Stimulated activated effector memory CD8-positive, alpha-beta T cell treated with anti-CD3 and anti-CD28 coated beads, Interleukin-12 subunit alpha, Interleukin-12 subunit beta, amount 100 ng/mL, for 72 hours (primary cell): Measurements from ENCODE around the gene DMD.

Source experiments
- ATAC-seq: fragments of 150-1000 bp; cut with Tn5 transposase; 2 replicates; pipeline ENCODE4 v1.10.0; 2021
- DNase-seq, 2 donors: peaks; one replicate each; pipeline ENCODE4 v3.0.0; 2021 to 2022; ENCODE audit warnings: low spot score in 2 of 2
- H3K27ac Mint-ChIP-seq: one replicate; pipeline ENCODE4 v1.8.0; 2022; ENCODE audit warnings: mild to moderate bottlenecking, mixed read lengths
- H3K36me3 Mint-ChIP-seq: one replicate; pipeline ENCODE4 v1.8.0; 2022; ENCODE audit warnings: mild to moderate bottlenecking, mixed read lengths
- H3K4me1 Mint-ChIP-seq: one replicate; pipeline ENCODE4 v1.8.0; 2022; ENCODE audit warnings: mixed read lengths
- H3K4me3 Mint-ChIP-seq: one replicate; pipeline ENCODE4 v1.8.0; 2022; ENCODE audit warnings: mild to moderate bottlenecking, mixed read lengths
- H3K9me3 Mint-ChIP-seq: one replicate; pipeline ENCODE4 v1.8.0; 2022; ENCODE audit warnings: mixed read lengths

DMD gene

GRCh38 chrX:33014086-33014485 is 197.3 kb downstream of the DMD start:
- ATAC-seq (no peak), DNase-seq (no peak)
- no peaks in the 10 kb centered on the region for H3K36me3 Mint-ChIP-seq
- peaks cover 6% of the 10 kb centered on the region for H3K9me3 Mint-ChIP-seq
- H3K4me3 Mint-ChIP-seq = no peak overlapping the region
- no peaks in the 10 kb centered on the region for H3K4me1 Mint-ChIP-seq
- H3K27ac Mint-ChIP-seq = no peak overlapping the region

DNA sequence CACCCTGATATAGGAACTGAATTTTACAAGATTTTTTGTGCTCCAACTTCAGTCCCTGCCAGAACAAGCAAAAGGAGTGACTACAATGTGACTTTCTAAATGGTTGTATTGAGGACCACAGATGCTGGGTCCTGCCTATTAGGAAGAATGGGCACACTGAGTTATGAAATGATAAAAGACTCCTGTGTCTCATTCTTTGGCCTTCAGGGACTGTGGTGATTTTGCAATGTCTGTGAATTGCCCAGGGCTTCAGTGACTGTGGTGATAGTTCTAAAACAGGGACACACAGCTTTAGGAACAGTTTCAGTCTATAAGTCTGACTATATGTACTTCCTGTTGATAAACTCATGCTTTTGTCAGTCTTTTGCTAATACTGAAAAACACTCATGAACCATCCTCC is 210.2 kb downstream of the DMD start:
- no peak for DNase-seq
- Mint-ChIP-seq H3K36me3 (no peaks in the 10 kb centered on the region), H3K4me1 (no peaks in the 10 kb centered on the region), H3K4me3 (no peak overlapping the region), H3K27ac (no peak overlapping the region), H3K9me3 (peaks cover 3% of the 10 kb centered on the region)
- no peak for ATAC-seq

GRCh38 chrX:32998776-32999175 is 212.6 kb downstream of the DMD start:
- H3K27ac Mint-ChIP-seq = no peak overlapping the region
- H3K4me1 Mint-ChIP-seq = no peaks in the 10 kb centered on the region
- H3K4me3 Mint-ChIP-seq = no peak overlapping the region
- DNase-seq (no peak), ATAC-seq (no peak)
- H3K9me3 Mint-ChIP-seq = no peaks in the 10 kb centered on the region
- no peaks in the 10 kb centered on the region for H3K36me3 Mint-ChIP-seq

- no peak overlapping the region for H3K4me3 Mint-ChIP-seq
- H3K9me3 Mint-ChIP-seq = no peaks in the 10 kb centered on the region
- H3K4me1 Mint-ChIP-seq = no peaks in the 10 kb centered on the region
- no peak overlapping the region for H3K27ac Mint-ChIP-seq
- ATAC-seq = no peak
- no peaks in the 10 kb centered on the region for H3K36me3 Mint-ChIP-seq
- DNase-seq = no peak
Observed at GRCh38 chrX:32995427-32995826, 215.9 kb downstream of the DMD start.

DNA sequence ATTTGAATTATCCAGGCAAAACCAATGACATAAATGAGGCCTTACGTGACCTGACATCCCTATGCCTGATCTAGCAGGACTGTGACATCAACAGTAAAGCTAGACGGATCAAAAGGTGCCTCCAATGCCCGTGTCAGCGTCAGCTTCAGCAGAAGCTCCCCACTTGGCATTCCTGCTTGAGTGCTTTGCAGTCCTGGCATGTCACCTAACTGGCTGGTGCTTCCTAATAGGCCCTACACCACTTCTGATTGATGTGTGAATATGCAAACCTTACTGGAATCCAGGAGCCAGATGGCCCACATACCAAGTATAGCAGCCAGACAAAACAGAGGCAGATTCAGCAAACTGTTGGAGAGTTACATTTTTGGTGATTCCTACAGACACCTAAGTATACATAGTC is 224.2 kb downstream of the DMD start:
- H3K9me3 Mint-ChIP-seq = no peaks in the 10 kb centered on the region
- H3K36me3 Mint-ChIP-seq = no peaks in the 10 kb centered on the region
- H3K4me3 Mint-ChIP-seq = no peak overlapping the region
- no peaks in the 10 kb centered on the region for H3K4me1 Mint-ChIP-seq
- DNase-seq = no peak
- H3K27ac Mint-ChIP-seq = no peak overlapping the region
- ATAC-seq = no peak

DNA sequence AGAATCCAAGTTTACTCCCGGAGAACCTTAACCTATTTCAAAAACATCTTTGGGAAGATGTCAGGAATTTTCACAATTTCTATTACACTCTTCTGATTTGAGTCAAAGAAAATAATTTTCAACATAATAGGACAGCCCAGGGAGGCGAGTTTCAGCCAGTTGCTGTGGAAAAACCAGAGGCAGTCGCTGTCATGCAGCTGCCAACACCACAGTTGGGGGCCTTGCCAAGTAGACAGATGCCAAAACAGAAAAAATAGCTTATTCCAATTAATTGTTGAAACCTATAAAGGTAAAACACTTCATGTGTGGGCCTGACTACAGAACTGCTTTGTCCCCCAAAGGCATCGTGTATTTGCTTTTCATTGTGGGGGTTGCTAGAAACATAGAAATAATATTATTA is 225.8 kb downstream of the DMD start:
- Mint-ChIP-seq H3K4me1 (no peaks in the 10 kb centered on the region), H3K4me3 (no peak overlapping the region), H3K9me3 (no peaks in the 10 kb centered on the region), H3K27ac (no peak overlapping the region), H3K36me3 (no peaks in the 10 kb centered on the region)
- no peak for ATAC-seq
- DNase-seq = no peak

GRCh38 chrX:32966821-32967355 is 244.5 kb downstream of the DMD start:
- Mint-ChIP-seq H3K36me3 (no peaks in the 10 kb centered on the region), H3K27ac (no peak overlapping the region), H3K9me3 (peaks cover 2% of the 10 kb centered on the region), H3K4me1 (no peaks in the 10 kb centered on the region), H3K4me3 (no peak overlapping the region)
- no peak for DNase-seq
- no peak for ATAC-seq

GRCh38 chrX:32954125-32954524 is 257.2 kb downstream of the DMD start:
- Mint-ChIP-seq H3K27ac (no peak overlapping the region), H3K4me1 (no peaks in the 10 kb centered on the region), H3K36me3 (no peaks in the 10 kb centered on the region), H3K4me3 (no peak overlapping the region), H3K9me3 (no peaks in the 10 kb centered on the region)
- ATAC-seq (no peak), DNase-seq (no peak)

DNA sequence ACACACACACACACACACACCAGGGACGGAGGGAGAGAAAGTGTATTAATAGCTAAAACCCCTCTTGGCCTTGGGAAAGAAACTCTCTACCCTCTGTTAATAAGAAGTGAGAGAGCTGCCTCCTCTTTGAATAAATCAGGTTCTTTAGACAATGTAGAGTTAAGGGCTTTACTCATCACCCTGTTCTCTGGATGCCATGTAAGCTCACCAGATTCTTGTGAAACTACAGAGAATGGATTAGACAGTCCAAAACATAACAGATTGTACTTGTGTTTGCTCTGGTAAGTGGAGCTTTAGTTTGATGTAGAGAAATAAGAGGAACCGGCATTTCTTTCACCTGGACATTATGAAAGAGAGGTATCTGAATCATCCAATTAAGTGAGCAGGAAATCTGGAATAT is 263.2 kb downstream of the DMD start:
- Mint-ChIP-seq H3K27ac (no peak overlapping the region), H3K4me1 (no peaks in the 10 kb centered on the region), H3K36me3 (no peaks in the 10 kb centered on the region), H3K4me3 (no peak overlapping the region), H3K9me3 (no peaks in the 10 kb centered on the region)
- ATAC-seq (no peak), DNase-seq (no peak)

DNA sequence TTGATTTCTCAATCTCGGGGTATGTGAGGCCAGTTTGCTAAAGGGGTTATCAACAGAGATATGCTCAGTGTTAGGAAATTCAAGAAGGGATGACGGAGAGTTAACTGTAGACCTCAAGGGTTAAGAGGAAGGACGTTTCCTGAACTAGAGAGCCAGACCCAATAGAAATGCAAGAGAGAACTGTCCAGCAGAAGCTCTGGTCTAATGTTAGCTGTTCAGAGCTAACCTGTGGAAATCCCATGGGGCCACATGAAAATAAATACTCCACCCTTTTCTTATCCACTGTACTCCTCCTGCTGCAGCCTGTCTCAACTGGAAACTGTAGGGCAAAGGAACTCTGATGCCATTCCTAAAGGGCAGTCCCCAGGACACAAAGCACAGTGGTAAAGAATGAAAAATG is 274.3 kb downstream of the DMD start:
- Mint-ChIP-seq H3K36me3 (no peaks in the 10 kb centered on the region), H3K27ac (no peak overlapping the region), H3K9me3 (peaks cover 5% of the 10 kb centered on the region), H3K4me1 (no peaks in the 10 kb centered on the region), H3K4me3 (no peak overlapping the region)
- ATAC-seq (no peak), DNase-seq (no peak)

- DNase-seq = no peak
- no peaks in the 10 kb centered on the region for H3K36me3 Mint-ChIP-seq
- no peaks in the 10 kb centered on the region for H3K4me1 Mint-ChIP-seq
- no peak for ATAC-seq
- no peak overlapping the region for H3K27ac Mint-ChIP-seq
- H3K4me3 Mint-ChIP-seq = no peak overlapping the region
- H3K9me3 Mint-ChIP-seq = peaks cover 9% of the 10 kb centered on the region
Observed at GRCh38 chrX:32933548-32933947, 277.8 kb downstream of the DMD start.

DNA sequence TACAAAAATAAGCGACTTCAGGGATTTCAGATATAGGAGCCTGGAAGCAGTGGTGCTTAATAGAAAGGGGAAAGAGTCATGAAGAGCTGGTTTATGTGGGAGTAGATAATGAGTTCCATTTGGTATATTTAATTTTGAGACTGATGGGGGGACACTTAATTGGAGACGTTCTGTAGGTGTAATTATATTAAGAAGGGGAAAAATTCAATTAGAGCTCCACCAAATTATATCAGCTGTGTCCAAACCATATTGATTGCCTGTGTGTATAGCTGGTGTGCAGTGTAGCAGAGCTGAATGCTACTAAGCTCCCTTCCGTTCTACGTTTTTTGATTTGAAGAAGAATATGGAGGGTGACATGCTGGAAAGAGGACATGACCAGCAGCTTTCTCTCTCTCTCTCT is 282.3 kb downstream of the DMD start:
- Mint-ChIP-seq H3K9me3 (peaks cover 4% of the 10 kb centered on the region), H3K4me3 (no peak overlapping the region), H3K27ac (no peak overlapping the region), H3K36me3 (no peaks in the 10 kb centered on the region), H3K4me1 (no peaks in the 10 kb centered on the region)
- ATAC-seq (no peak), DNase-seq (no peak)

GRCh38 chrX:32896088-32896487 is 315.3 kb downstream of the DMD start:
- no peak overlapping the region for H3K27ac Mint-ChIP-seq

GRCh38 chrX:32894679-32895078 is 316.7 kb downstream of the DMD start:
- DNase-seq (no peak), ATAC-seq (no peak)
- Mint-ChIP-seq H3K4me1 (no peaks in the 10 kb centered on the region), H3K9me3 (peaks cover 8% of the 10 kb centered on the region), H3K27ac (no peak overlapping the region), H3K36me3 (no peaks in the 10 kb centered on the region), H3K4me3 (no peak overlapping the region)

More at GRCh38 chrX:32896088-32896487, 315.3 kb downstream of the DMD start:
- Mint-ChIP-seq H3K9me3 (peaks cover 8% of the 10 kb centered on the region), H3K4me3 (no peak overlapping the region), H3K36me3 (no peaks in the 10 kb centered on the region), H3K4me1 (no peaks in the 10 kb centered on the region)
- ATAC-seq (no peak), DNase-seq (no peak)

- Mint-ChIP-seq H3K27ac (no peak overlapping the region), H3K4me1 (no peaks in the 10 kb centered on the region), H3K4me3 (no peak overlapping the region), H3K36me3 (no peaks in the 10 kb centered on the region), H3K9me3 (peaks cover 8% of the 10 kb centered on the region)
- ATAC-seq (no peak), DNase-seq (no peak)
Observed at GRCh38 chrX:32893751-32894150, 317.6 kb downstream of the DMD start.

GRCh38 chrX:32877592-32877991 is 333.8 kb downstream of the DMD start:
- Mint-ChIP-seq H3K4me3 (no peak overlapping the region), H3K36me3 (no peaks in the 10 kb centered on the region), H3K4me1 (no peaks in the 10 kb centered on the region), H3K9me3 (peaks cover 19% of the 10 kb centered on the region), H3K27ac (no peak overlapping the region)
- DNase-seq (no peak), ATAC-seq (no peak)

GRCh38 chrX:32874839-32875238 is 336.5 kb downstream of the DMD start:
- no peaks in the 10 kb centered on the region for H3K36me3 Mint-ChIP-seq

More at GRCh38 chrX:32874839-32875238, 336.5 kb downstream of the DMD start:
- DNase-seq (no peak), ATAC-seq (no peak)
- no peaks in the 10 kb centered on the region for H3K4me1 Mint-ChIP-seq
- no peak overlapping the region for H3K27ac Mint-ChIP-seq
- H3K9me3 Mint-ChIP-seq = peaks cover 18% of the 10 kb centered on the region
- no peak overlapping the region for H3K4me3 Mint-ChIP-seq
